HUDEP-2 (cell line): ENCODE measurements around the gene SDK2.

Experiments used
- DNase-seq, 76 experiments: peaks; one replicate each; lab custom pipeline; 2025; ENCODE audit not compliant: unreplicated experiment in 76 of 76; lab: John Stamatoyannopoulos, UW

The SDK2 gene

DNA sequence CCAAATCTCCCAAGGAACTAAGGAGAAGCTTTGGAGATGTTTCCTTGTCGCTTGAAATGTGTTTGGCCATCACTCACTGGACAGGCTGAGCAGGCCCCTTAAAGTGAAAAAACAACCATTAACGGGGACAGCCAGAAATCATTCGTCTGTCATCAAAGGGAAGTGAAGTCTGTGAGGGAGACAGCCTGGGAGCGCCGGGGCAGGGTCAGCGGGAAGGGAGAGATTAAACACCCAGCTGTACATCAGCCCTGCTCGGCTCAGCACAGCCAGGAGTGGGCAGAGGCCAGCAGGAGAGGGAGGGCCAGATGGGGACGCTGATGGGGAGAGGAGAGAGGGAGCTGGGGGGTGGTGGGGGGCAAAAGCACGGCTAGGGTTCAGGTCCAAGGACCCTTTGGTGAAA is 105.1 kb downstream of the SDK2 start:
- no peak for DNase-seq

DNA sequence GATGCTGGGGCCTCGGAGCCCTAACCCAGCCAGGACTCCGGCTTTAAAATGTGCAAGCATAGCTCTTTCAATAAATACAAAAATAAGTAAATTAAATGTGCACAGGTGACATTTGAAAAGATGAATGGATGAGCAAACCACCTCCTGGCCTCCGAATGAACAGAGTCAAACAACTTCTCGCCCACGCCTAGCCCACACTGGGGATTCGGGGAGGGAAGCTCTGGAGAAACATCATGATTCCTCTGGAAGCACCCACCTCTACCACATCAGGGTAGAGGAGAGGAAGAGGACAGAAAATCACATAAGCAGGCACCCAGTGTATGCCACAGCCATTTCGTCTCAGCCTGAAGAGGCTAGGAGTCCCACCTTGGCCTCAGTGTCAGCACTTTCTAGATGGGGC is 105.8 kb downstream of the SDK2 start:
- DNase-seq, result no peak

DNA sequence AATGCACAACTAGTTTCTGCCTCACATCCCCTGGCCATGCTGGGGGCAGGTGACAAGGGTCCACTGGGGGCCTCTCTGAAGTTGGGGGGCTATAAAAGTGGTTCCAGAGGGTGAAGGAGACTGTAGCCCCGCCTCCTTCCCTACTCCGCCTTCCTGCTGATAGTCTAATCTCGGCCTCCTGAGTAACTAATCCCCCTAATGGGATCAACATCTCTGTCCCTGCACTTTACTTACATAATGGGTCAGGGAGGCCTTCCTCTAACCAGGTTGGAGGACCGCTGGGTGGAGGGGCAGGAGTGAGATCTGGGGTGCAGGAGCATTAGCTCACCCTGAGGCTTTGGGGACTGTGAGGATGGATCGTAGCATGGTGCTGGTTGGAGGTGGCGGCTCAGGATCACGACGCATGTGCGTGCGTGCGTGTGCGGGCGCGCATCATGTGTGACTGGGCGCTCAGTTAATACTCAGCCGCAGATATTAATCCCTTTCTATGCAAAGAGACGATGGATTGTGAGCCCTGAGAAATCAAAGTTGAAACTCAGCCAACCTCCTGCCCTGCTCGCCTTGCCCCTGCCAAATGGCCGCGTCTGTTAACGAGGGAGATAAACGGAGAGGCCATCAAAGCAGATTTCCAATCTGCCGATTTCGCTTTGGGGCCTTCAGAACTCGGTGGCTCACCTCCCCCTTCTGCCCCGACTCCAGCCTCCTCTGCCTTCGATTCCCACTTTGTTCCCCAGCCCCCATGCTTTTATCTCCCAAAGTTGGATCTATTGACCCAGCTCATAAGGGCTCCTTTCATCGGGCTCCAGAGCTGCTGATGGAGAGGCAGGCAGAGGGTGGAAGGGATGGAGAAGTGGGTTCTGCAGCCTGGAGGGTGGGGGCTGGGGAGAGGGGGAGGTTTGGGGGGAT is 107.3 kb downstream of the SDK2 start:
- DNase-seq, result no peak

DNA sequence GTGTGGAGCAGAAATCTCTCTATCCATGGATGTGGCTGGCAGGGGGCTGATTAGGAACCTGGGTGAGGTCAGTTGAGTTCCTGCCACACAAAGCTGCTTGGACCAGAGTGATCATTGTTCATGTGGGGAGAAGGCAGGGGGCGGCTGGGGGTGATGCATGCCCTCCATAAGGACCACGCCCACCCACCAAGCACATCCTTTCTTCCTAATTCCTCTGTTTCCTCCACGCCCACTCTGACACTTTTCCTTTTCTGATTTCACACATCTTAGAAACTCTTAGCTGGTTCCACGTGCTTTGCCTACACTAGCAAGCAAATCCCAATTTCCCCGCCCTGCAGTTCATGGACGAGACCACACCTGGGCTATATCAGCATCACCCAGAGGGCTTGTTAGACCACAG is 108.5 kb downstream of the SDK2 start:
- DNase-seq, result no peak

DNA sequence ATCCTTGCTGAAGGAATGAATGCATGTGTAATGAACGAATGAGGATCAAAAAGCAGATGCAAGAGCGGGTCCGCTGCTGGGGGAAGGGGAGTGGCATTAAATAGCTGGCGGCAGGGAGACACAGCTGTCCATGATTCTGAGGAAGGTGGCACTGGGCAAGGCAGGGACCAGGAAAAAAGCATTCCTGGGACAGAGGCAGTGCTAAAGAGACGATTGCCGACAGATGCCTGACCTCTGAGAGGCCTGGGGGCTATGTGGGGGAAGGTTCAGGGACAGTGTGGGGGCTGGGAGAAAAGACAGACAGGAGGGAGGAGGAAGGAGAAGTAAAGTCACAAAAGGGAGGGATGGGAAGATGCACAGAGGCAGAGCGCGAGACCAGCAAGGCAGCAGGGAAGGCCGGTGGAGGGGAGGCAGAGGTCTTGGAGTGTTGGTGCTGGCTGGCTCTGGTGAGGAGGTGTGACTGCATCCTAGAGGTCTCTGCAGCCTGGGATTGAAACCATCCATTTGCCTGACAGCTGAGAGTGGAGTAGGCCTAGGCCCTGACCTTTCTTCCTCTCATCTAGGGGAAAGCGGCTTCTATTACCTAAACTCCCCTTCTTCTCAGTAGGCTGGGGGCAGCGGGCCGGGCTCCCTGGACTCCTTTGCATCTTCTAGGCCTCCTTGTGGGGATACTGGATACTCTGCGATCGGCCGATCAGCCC is 109.9 kb downstream of the SDK2 start:
- no peak for DNase-seq

DNA sequence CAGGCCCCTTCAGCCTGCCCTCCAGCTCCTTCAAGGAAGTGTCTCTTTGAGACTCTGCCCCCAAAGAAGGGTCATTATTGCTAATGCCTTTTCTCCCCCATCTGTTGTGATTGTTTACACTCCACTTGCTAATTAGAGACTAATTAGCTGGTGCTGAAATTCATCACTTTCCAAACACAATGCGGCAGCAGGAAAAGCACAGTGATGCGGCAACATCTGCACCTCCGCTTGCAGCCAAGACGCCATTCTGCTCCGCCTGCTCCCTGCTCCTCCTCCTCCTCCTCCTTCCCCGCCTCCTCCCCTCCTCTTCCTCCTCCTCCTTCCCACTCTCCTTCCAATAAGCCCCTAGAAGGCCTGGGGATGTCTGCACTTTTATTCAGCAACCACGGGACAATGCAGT is 110.5 kb downstream of the SDK2 start:
- DNase-seq, result no peak

DNA sequence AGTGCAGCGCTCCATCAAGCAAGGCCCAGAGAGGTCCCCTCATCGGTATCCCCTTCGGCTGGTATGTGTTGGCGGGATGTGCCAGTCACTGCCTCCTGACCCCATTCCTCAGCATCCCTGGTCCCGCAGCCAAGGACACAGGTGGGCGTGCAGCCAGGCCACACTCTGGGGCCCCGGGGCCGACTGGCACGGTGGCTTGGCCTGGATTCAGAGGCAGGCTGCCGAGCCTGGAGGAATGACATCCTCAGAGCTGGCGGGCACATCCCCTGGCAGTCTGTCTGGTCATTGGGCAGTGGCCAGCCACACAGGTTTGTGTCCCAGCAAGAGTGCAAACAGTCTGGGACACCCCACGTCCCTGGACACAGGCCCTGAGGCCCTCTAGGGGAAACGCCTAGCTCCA is 111.1 kb downstream of the SDK2 start:
- DNase-seq, result no peak

DNA sequence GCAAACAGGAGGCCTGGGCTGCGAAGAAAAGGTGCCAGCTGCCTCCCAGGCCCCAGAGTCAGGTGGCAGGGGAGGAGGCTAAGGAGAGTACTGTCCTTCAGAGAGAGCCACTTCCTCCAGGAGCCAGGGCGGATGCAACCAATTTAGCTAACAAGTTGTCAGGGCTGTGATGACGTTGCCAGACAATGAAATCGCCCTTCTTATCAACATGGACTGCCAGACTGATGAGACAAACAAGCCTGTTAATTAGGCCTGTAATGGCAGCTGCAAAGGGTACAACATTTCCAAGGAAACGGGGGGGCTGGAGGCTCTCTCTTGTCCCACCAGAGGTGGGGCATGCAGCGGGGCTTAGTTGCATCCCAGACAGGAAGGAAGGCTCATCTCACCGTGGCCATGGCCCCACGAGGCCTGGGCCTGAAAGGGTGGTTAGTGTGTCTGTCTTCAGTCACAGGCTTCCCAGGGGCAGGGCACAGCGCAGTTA is 111.8 kb downstream of the SDK2 start:
- DNase-seq, result no peak

DNA sequence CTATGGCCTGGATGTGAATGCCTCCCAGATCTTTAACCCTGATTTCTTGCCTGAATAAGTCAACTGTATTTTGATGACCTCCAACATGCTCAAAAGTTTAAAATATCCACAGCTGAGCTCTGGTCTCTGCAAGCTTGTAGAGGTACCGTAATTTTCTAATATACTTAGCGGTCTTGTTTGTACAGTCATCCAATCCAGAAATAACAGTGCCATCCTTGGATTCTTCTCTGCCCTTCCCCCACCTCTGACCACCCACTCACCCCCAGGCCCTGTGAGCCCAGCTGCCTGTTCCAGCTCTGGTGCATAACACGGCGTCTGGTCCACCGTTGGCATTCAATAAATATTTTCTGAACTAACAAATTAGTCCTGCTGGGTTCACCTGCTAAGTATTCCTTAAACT is 113.1 kb downstream of the SDK2 start:
- DNase-seq, result no peak

DNA sequence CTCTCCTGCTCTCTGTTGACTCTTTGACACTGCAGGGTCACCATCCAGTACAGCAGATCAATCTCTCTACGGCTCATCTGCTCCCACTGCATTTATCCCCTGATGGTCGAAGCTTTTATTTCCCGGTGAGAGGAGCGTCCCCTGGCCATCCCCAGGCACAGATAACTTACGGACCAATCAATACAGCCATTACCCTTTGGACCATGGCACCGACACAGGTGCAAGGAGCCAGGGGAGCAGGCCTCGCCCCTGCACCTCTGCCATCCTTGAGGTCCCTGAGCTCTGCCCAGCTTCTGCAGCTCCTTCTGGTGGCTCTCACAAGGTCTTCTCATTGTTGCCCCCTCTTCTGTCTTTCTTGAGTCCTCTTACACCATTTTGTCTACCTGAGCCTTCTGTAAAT is 115.6 kb downstream of the SDK2 start:
- DNase-seq, result no peak

DNA sequence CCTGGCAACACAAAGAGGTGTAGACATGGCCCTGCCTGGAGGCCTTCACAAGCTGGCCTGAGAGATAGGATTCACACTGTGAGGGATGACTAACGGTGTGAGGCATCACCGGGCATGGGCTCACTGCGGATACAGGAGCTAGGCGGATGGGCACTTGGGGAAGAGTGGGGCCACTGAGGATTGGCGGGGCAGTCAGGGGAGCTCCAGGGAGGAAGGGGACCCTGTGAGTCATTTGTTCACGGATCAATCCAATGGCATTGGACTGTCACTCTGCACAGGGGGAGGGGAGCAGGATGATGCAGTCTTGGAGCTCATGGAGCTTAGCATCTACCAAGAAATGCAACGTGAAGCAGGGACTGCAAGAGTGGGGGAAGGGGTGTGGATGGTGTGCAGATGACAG is 117.3 kb downstream of the SDK2 start:
- no peak for DNase-seq

DNA sequence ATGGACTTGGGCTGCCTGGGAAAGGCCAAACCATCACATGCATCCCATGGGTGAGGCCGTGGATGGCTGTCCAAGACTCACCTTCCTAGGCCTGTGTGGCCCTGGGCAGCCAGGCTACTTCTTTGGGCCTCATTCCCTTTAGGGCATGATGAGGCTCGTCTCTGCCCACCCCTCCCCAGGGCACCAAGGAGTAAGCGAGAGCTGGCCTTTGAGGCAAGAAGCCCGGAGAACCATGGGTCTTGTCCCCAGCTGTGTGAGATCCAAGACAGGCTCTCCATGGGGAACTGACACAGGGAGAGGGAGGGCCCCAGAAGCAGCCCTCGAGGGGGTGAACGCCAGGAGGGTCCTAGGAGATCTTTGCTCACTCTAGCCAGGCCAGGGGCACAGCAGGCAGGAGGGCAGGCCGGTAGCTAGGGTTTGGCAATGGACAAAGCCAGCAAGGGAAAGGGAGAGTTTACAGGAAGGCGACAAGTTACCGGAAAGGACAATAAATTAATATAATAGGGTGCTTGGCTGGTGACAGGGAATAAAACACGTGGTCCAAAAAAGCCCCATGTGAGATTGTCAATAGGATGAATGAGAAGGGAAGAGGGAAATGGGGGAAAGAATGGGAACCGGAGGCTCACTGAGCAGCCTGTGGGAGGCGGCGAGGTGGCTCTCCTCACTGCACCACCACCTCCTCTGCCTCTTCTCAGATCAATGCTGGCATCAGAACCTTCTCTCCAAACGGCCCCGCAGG is 119.1 kb downstream of the SDK2 start:
- DNase-seq, result no peak

DNA sequence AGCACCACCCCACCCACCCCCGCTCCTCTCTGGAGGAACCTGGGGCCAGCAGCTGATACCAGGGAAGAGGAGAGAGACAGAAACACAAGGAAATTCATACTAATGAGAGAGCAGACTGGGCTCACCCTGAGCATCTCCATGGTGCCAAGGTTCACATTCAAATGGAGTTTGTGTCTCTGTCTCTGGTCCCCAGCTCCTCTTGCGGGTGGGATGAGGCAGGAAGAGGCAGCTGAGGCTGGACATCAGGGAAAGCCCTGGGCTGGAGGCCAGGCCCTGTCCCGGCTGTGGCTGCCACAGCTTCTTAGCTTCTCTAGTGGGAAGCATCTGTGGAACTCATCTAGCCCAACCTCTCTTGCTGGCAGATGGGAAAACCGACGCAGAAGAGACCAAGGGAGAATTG is 121.5 kb downstream of the SDK2 start:
- DNase-seq, result no peak

DNA sequence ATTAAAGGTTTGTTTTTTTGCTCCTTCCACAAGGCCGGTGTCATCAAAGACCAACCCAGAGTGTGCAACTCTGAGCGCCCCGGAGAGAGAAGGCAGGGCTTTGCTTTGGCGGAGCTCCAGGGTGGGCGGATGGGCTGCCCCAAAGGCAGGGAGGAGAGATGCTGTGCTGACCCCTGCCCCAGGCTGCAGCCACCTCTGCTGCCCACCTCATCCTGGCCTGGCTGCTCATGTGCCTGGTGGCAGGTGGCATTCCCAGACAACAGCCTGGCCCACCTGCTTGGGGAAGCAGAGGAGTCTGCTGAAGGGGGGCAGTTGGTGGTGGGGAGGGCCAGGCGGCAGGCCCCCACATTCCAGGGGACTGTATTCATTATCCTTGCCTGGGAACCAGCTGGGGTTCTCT is 122.1 kb downstream of the SDK2 start:
- no peak for DNase-seq

DNA sequence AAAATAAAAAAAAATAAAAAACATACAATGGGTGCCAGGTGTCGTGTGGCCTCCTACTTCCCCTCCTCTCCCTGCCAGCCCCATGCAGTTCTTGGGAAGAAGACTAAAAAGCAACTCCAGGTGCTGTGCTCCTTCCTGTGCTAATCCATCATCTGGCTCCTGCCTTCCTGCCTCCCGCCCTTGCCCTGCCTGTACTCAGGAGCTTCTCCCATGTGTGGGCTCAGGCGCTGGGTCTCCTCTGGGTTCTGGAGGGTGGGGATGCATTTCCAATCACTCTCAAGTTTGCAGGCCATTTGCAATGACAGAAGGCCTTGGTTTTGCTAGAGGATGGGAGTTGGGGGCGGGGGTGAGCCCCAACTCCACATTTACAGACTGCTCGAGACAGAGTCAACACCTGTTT is 122.9 kb downstream of the SDK2 start:
- DNase-seq, result no peak

DNA sequence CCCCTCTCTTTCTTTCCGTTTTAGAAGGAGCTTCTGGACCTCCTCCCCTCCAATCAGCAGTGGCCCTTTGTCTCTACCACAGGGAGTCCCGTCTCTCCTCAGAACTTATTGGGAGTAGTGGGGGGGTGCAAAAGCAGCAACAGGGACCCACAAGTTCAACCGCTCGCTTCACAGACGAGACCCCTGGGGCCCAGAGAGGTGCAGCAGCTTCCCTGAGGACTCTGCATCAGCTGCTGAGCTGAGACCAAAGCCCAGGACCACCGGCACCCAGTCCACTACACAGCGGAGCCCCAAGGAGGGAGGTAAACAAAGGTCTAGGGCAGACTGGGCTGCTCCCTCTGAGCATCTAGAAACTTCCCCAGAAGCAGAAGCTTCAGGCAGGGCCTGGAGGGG is 123.9 kb downstream of the SDK2 start:
- no peak for DNase-seq

DNA sequence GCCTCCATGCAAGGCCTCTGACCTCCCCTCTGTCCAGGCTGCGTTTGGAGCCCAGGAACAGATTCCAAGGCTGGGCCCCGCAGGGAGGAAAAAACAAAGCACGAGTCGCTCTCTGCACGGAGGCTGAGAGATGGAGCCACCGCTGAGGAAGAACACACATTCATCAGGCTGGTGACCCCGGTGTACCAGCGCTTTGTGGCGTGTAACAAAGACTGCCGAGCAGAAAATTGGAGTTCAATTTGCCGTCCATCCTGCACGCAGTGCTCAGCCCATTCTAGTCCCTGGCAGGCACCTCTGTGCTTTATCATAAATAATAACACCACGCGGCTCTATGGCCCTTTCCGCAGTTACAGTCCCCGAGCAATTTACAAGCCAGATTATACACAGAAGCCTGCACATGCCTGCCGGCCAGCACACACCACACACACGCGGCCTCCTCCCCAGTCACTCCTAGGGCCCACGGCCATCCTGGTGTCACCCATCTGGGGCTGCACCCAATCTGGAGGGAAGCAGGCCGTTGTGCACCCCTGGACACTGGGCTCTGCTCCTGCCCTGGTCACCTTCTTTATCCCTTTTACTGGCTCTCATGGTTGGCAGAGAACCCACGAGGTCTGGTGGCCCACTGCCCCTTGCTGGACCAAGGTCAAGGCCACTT is 124.4 kb downstream of the SDK2 start:
- no peak for DNase-seq

DNA sequence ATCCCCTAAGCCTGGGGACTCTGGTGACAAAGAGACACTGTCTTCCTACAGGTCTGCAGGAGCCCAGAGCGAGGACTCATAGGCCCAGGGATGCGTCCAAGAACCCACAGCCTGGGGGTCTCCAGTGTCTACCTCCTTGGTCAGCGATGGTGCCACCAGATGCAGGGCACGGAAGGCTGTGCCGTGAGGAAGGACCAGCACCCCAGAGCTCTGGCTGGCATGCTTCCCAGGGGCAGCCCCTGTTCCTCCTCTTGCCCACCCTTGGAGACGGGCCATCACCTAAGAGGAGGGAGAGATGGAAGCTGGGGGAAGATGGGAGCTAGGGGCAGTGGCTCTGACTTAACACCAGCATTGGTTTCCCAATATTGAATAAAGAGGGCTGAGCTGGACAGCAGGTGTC is 125.2 kb downstream of the SDK2 start:
- no peak for DNase-seq

DNA sequence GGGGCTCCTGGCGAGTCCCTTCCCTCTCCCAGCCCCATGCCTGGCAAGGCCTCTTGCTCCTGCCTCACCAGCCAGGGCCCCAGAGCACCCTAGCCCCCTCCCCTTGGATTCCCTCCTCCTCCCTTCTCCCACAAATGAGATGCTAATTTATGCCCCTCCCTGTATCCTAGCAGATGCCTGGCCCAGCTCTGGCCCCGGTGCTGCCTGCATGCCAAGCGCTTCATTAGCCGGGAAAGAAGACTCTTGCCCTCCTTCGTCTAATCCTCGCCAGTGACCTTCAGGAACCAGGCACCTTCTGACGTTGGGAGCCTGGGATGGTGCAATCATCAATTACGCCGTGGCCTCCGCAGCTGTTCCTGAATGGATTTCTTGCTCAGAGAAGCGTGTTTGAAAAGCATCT is 127.8 kb downstream of the SDK2 start:
- no peak for DNase-seq

DNA sequence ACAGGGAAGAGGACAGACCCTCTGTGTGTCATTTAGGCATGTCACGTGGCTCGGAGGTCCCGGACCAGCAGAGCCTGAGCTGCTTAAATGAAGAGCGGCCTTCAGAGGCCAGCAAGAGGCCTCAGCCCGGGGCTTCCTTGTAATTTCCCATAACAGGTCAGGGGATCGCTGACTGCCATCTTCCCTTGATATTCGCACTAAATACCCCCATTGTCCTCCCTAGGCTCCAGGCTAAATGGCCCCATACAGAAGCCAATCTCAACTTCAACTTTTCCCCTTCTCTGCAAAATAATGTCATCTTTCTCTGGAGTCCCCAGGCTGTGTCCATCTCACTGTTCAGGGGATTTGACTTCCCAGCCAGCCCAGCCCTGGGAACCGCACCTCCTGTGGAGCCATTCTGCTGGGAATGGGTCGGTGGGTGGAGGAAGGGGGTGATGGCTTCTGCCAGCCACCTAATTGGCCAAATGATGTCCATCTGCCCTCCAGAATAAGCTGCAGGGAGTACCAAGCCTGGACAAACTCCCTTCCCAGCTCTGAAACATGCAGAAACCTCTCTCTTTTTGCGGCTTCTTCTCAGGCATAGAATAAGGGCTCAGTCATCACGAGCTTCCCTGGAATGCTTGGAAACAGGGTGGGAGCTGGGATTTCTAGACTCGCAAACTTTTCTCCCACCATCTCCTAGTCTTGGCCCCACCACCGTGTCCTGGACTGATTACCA is 129.9 kb downstream of the SDK2 start:
- no peak for DNase-seq
